Stimulated activated CD8-positive, alpha-beta memory T cell treated with anti-CD3 and anti-CD28 coated beads, Interleukin-15, amount 100 ng/mL, for 4 hours (primary cell): ENCODE results near the gene PPP1R14C.
"Not testable (repeated sequence)": the region's sequence is repeated elsewhere in the genome, so short reads cannot be mapped to it uniquely, and the experiment has no call there.

Source experiments
- DNase-seq, 2 donors: peaks; one replicate each; pipeline ENCODE4 v3.0.0-alpha.2; 2020; ENCODE audit warnings: low read depth in 2 of 2

Gene PPP1R14C

GRCh38 chr6:150214310-150214709 is 71.5 kb downstream of the PPP1R14C start:
- no peak for DNase-seq

- no peak for DNase-seq
Observed at GRCh38 chr6:150220634-150221551, 78.0 kb downstream of the PPP1R14C start.

GRCh38 chr6:150224820-150225219 is 82.0 kb downstream of the PPP1R14C start:
- DNase-seq: no peak

GRCh38 chr6:150227281-150227680 is 84.4 kb downstream of the PPP1R14C start:
- DNase-seq: no peak

GRCh38 chr6:150228072-150228733 is 85.4 kb downstream of the PPP1R14C start:
- no peak for DNase-seq

GRCh38 chr6:150229436-150230163 is 86.8 kb downstream of the PPP1R14C start:
- no peak for DNase-seq

- no peak for DNase-seq
Observed at GRCh38 chr6:150230164-150230561, 87.3 kb downstream of the PPP1R14C start.

- no peak for DNase-seq
Observed at GRCh38 chr6:150230832-150231524, 88.1 kb downstream of the PPP1R14C start.

- DNase-seq: no peak
Observed at GRCh38 chr6:150231525-150231850, 88.6 kb downstream of the PPP1R14C start.

- DNase-seq: no peak
Observed at GRCh38 chr6:150233843-150234269, 91.0 kb downstream of the PPP1R14C start.

- DNase-seq: no peak
Observed at GRCh38 chr6:150235218-150235617, 92.4 kb downstream of the PPP1R14C start.

- DNase-seq: no peak
Observed at GRCh38 chr6:150236114-150236513, 93.3 kb downstream of the PPP1R14C start.

GRCh38 chr6:150236544-150236943 is 93.7 kb downstream of the PPP1R14C start:
- no peak for DNase-seq

GRCh38 chr6:150237626-150238025 is 94.8 kb downstream of the PPP1R14C start:
- no peak for DNase-seq

GRCh38 chr6:150238336-150238741 is 95.5 kb downstream of the PPP1R14C start:
- no peak for DNase-seq

GRCh38 chr6:150238846-150239407 is 96.1 kb downstream of the PPP1R14C start:
- no peak for DNase-seq

- not testable (repeated sequence) for DNase-seq
Observed at GRCh38 chr6:150241756-150242155, 98.9 kb downstream of the PPP1R14C start.

GRCh38 chr6:150243620-150244314 is 100.9 kb downstream of the PPP1R14C start:
- no peak for DNase-seq

GRCh38 chr6:150245148-150245935 is 102.5 kb downstream of the PPP1R14C start:
- DNase-seq: no peak

GRCh38 chr6:150247803-150248202 is 105.0 kb downstream of the PPP1R14C start:
- no peak for DNase-seq
